NCI-H146 treated with DMSO at 0.1 percent for 48 hours (cell line): ENCODE data around the gene ITGA3.

Experiments
- DNase-seq: peaks from one replicate; lab custom pipeline; 2025; ENCODE audit not compliant: unreplicated experiment; lab: John Stamatoyannopoulos, UW

The ITGA3 gene

GRCh38 chr17:50106393-50107131 lies 50.7 kb downstream of the ITGA3 start:
- DNase-seq: no peak

- DNase-seq: no peak
Measured at GRCh38 chr17:50107790-50108414, 52.0 kb downstream of the ITGA3 start.

- no peak for DNase-seq
Measured at GRCh38 chr17:50108556-50108955, 52.6 kb downstream of the ITGA3 start.

GRCh38 chr17:50109207-50109606 lies 53.3 kb downstream of the ITGA3 start:
- DNase-seq: no peak

GRCh38 chr17:50109785-50110184 lies 53.9 kb downstream of the ITGA3 start:
- DNase-seq: no peak

- DNase-seq: no peak
Measured at GRCh38 chr17:50110591-50111349, 54.9 kb downstream of the ITGA3 start.

- DNase-seq: no peak
Measured at GRCh38 chr17:50111673-50112655, 56.1 kb downstream of the ITGA3 start.

GRCh38 chr17:50112694-50113093 lies 56.8 kb downstream of the ITGA3 start:
- DNase-seq: no peak

- DNase-seq: no peak
Measured at GRCh38 chr17:50113624-50114320, 57.9 kb downstream of the ITGA3 start.

GRCh38 chr17:50114401-50114800 lies 58.5 kb downstream of the ITGA3 start:
- no peak for DNase-seq

GRCh38 chr17:50114849-50115357 lies 59.0 kb downstream of the ITGA3 start:
- DNase-seq: peak; percentile 12

- no peak for DNase-seq
Measured at GRCh38 chr17:50115756-50116155, 59.8 kb downstream of the ITGA3 start.

- no peak for DNase-seq
Measured at GRCh38 chr17:50117202-50118051, 61.5 kb downstream of the ITGA3 start.

GRCh38 chr17:50118076-50118827 lies 62.3 kb downstream of the ITGA3 start:
- DNase-seq: no peak

- no peak for DNase-seq
Measured at GRCh38 chr17:50118828-50119218, 62.9 kb downstream of the ITGA3 start.

GRCh38 chr17:50120475-50121253 lies 64.8 kb downstream of the ITGA3 start:
- DNase-seq: no peak

GRCh38 chr17:50122945-50123344 lies 67.0 kb downstream of the ITGA3 start:
- DNase-seq: no peak
